ENCODE data around the gene HECTD4.
"Not testable (repeated sequence)": the region's sequence is repeated elsewhere in the genome, so short reads cannot be mapped to it uniquely, and the experiment has no call there.

Gene HECTD4

GRCh38 chr12:112352921-112353320 lies 29.3 kb downstream of the HECTD4 start:
- no peak for DNase-seq

GRCh38 chr12:112350593-112351592 lies 31.3 kb downstream of the HECTD4 start:
- DNase-seq, result no peak

- DNase-seq, result no peak
Observed at GRCh38 chr12:112349431-112349830, 32.8 kb downstream of the HECTD4 start.

GRCh38 chr12:112348926-112349325 lies 33.3 kb downstream of the HECTD4 start:
- not testable (repeated sequence) for DNase-seq

GRCh38 chr12:112347581-112347982 lies 34.6 kb downstream of the HECTD4 start:
- no peak for DNase-seq

GRCh38 chr12:112346194-112346593 lies 36.0 kb downstream of the HECTD4 start:
- no peak for DNase-seq

GRCh38 chr12:112344220-112344619 lies 38.0 kb downstream of the HECTD4 start:
- no peak for DNase-seq

- DNase-seq, result no peak
Observed at GRCh38 chr12:112342587-112342986, 39.6 kb downstream of the HECTD4 start.

- no peak for DNase-seq
Observed at GRCh38 chr12:112341046-112341825, 41.0 kb downstream of the HECTD4 start.

GRCh38 chr12:112340230-112340629 lies 42.0 kb downstream of the HECTD4 start:
- DNase-seq, result no peak

- not testable (repeated sequence) for DNase-seq
Observed at GRCh38 chr12:112334999-112335398, 47.2 kb downstream of the HECTD4 start.

GRCh38 chr12:112333019-112333418 lies 49.2 kb downstream of the HECTD4 start:
- no peak for DNase-seq

GRCh38 chr12:112331886-112332285 lies 50.3 kb downstream of the HECTD4 start:
- DNase-seq, result no peak

GRCh38 chr12:112330706-112331105 lies 51.5 kb downstream of the HECTD4 start:
- no peak for DNase-seq

- no peak for DNase-seq
Observed at GRCh38 chr12:112328456-112329124, 53.6 kb downstream of the HECTD4 start.

GRCh38 chr12:112327209-112327938 lies 54.9 kb downstream of the HECTD4 start:
- no peak for DNase-seq

GRCh38 chr12:112325622-112326207 lies 56.5 kb downstream of the HECTD4 start:
- no peak for DNase-seq

- no peak for DNase-seq
Observed at GRCh38 chr12:112325157-112325556, 57.1 kb downstream of the HECTD4 start.

- no peak for DNase-seq
Observed at GRCh38 chr12:112322882-112323547, 59.2 kb downstream of the HECTD4 start.

- DNase-seq, result no peak
Observed at GRCh38 chr12:112322441-112322840, 59.8 kb downstream of the HECTD4 start.

- no peak for DNase-seq
Observed at GRCh38 chr12:112321245-112321644, 61.0 kb downstream of the HECTD4 start.
